Liver (tissue), 9 donors: ENCODE measurements around the gene AGAP2. TPM values are rescaled to one million over a fixed set of nuclear protein-coding genes. Genes with fewer than 3 reads are reported as not detected.

Experiments
- DNase-seq: peaks from one replicate; pipeline ENCODE4 v3.0.0-alpha.2; 2017; ENCODE audit warnings: low spot score
- H3K27ac ChIP-seq, 2 donors: one replicate each; pipeline ENCODE4 v1.7.0; 2013; ENCODE audit warnings: inconsistent platforms in 2 of 2, low read length in 2 of 2, control low read depth in 1 of 2, low read depth in 1 of 2, mild to moderate bottlenecking in 1 of 2
- H3K27me3 ChIP-seq, 4 donors: one replicate each; pipeline versions ENCODE4 v1.6.1 to v1.7.0; 2013; ENCODE audit warnings: low read length in 3 of 4, inconsistent platforms in 1 of 4, mild to moderate bottlenecking in 1 of 4, moderate library complexity in 1 of 4; ENCODE audit not compliant: control insufficient read depth in 4 of 4, insufficient read depth in 4 of 4
- H3K36me3 ChIP-seq, 4 donors: one replicate each; pipeline versions ENCODE4 v1.6.1 to v1.7.0; 2013; ENCODE audit warnings: low read length in 3 of 4, mild to moderate bottlenecking in 3 of 4, low read depth in 1 of 4, moderate library complexity in 1 of 4; ENCODE audit not compliant: control insufficient read depth in 4 of 4, insufficient read depth in 3 of 4
- H3K4me1 ChIP-seq, 4 donors: one replicate each; pipeline versions ENCODE4 v1.6.1 to v1.7.0; 2013; ENCODE audit warnings: low read length in 3 of 4, mild to moderate bottlenecking in 3 of 4, moderate library complexity in 1 of 4; ENCODE audit not compliant: control insufficient read depth in 4 of 4, insufficient read depth in 4 of 4
- H3K4me3 ChIP-seq, 3 donors: one replicate each; pipeline versions ENCODE4 v1.6.1 to v1.7.0; 2013; ENCODE audit warnings: low read length in 3 of 3, control low read depth in 1 of 3, low read depth in 1 of 3, mild to moderate bottlenecking in 1 of 3
- H3K9ac ChIP-seq, 2 donors: one replicate each; pipeline ENCODE4 v1.7.0; 2013; ENCODE audit warnings: low read length in 2 of 2, mild to moderate bottlenecking in 2 of 2, moderate library complexity in 2 of 2, control low read depth in 1 of 2, low read depth in 1 of 2
- H3K9me3 ChIP-seq, 4 donors: one replicate each; pipeline versions ENCODE4 v1.6.1 to v1.7.0; 2013; ENCODE audit warnings: low read length in 3 of 4; ENCODE audit not compliant: control insufficient read depth in 4 of 4
- EGR1 ChIP-seq, 2 donors: IDR thresholded peaks; 2 replicates each; pipeline ENCODE4 v1.6.1; 2016 to 2018; ENCODE audit warnings: antibody characterized with exemption in 2 of 2, low read depth in 2 of 2
- FOXA1 ChIP-seq: IDR thresholded peaks from 2 replicates; pipeline ENCODE4 v1.6.1; 2016; ENCODE audit warnings: antibody characterized with exemption
- FOXA2 ChIP-seq: IDR thresholded peaks from 2 replicates; pipeline ENCODE4 v1.6.1; 2016; ENCODE audit warnings: antibody characterized with exemption
- GABPA ChIP-seq, 2 donors: IDR thresholded peaks in 1 of 2; conservative IDR thresholded peaks in 1 of 2; 2 replicates each; pipeline ENCODE4 v1.6.1; 2016; ENCODE audit warnings: antibody characterized with exemption in 2 of 2, mild to moderate bottlenecking in 1 of 2, moderate library complexity in 1 of 2
- HNF4G ChIP-seq: IDR thresholded peaks from 2 replicates; pipeline ENCODE4 v1.6.1; 2016; ENCODE audit warnings: antibody characterized with exemption
- NR2F2 ChIP-seq: IDR thresholded peaks from 2 replicates; pipeline ENCODE4 v1.6.1; 2016; ENCODE audit warnings: antibody characterized with exemption
- RXRA ChIP-seq, 2 donors: IDR thresholded peaks; 2 replicates each; pipeline ENCODE4 v1.6.1; 2017 to 2018; ENCODE audit warnings: antibody characterized with exemption in 2 of 2, mild to moderate bottlenecking in 1 of 2
- SP1 ChIP-seq: IDR thresholded peaks from 2 replicates; pipeline ENCODE4 v1.6.1; 2018; ENCODE audit warnings: antibody characterized with exemption, mild to moderate bottlenecking
- TAF1 ChIP-seq: conservative IDR thresholded peaks from 2 replicates; pipeline ENCODE4 v1.6.1; 2016; ENCODE audit warnings: antibody characterized with exemption, mild to moderate bottlenecking
- YY1 ChIP-seq: IDR thresholded peaks from 2 replicates; pipeline ENCODE4 v1.6.1; 2016; ENCODE audit warnings: antibody characterized with exemption, mild to moderate bottlenecking
- WGBS: extraction: QIAGEN DNeasy Blood & Tissue Kit; methylation state at CpG from one replicate; pipeline ENCODE4 v1.1.7; 2013; 5-methylcytosine and 5-hydroxymethylcytosine counted together
- polyA plus RNA-seq, 2 donors: library from polyadenylated mRNA; stranded (reverse) in 1 of 2; unstranded in 1 of 2; fragments of 200-250 nt in 1 of 2; fragments of >200 nt in 1 of 2; fragmentation: Nextera tagmentation in 1 of 2; extraction: Ambion mirVana in 1 of 2; gene quantifications; one replicate each; pipeline versions ENCODE4 v1.2.1 to v1.2.3, GENCODE V29; 2013 to 2015
- total RNA-seq, 2 donors: library from RNA; depleted of rRNA; stranded (reverse); fragments of >200 nt; gene quantifications; one replicate each; pipeline ENCODE4 v1.2.3, GENCODE V29; 2014
- TF ChIP-seq, protein P1 (sequence below): IDR thresholded peaks from 2 replicates; pipeline ENCODE4 v1.6.1; 2016; ENCODE audit warnings: antibody characterized with exemption
- TF ChIP-seq, protein P2 (sequence below): fragments of 150-350 bp; IDR thresholded peaks from 2 replicates; pipeline ENCODE4 v1.5.1; 2017; ENCODE audit warnings: improper control_type of control experiment, low read depth, low read length; ENCODE audit not compliant: missing input control
- TF ChIP-seq, protein P3 (sequence below): IDR thresholded peaks from 2 replicates; pipeline ENCODE4 v1.6.1; 2016; ENCODE audit warnings: antibody characterized with exemption, mild to moderate bottlenecking
- TF ChIP-seq, protein P4 (sequence below): IDR thresholded peaks from 2 replicates; pipeline ENCODE4 v1.6.1; 2016; ENCODE audit warnings: antibody characterized with exemption
- TF ChIP-seq, protein P5 (sequence below): IDR thresholded peaks from 2 replicates; pipeline ENCODE4 v1.6.1; 2016; ENCODE audit warnings: antibody characterized with exemption
- donor health status: healthy.
- donor health status: healthy.
- donor health status: healthy.
- donor health status: healthy.
- donor health status: healthy.

AGAP2 gene
- total and polyA plus RNA-seq, 4 donors: 0.18 to 1.7 (median 0.64) TPM

DNA sequence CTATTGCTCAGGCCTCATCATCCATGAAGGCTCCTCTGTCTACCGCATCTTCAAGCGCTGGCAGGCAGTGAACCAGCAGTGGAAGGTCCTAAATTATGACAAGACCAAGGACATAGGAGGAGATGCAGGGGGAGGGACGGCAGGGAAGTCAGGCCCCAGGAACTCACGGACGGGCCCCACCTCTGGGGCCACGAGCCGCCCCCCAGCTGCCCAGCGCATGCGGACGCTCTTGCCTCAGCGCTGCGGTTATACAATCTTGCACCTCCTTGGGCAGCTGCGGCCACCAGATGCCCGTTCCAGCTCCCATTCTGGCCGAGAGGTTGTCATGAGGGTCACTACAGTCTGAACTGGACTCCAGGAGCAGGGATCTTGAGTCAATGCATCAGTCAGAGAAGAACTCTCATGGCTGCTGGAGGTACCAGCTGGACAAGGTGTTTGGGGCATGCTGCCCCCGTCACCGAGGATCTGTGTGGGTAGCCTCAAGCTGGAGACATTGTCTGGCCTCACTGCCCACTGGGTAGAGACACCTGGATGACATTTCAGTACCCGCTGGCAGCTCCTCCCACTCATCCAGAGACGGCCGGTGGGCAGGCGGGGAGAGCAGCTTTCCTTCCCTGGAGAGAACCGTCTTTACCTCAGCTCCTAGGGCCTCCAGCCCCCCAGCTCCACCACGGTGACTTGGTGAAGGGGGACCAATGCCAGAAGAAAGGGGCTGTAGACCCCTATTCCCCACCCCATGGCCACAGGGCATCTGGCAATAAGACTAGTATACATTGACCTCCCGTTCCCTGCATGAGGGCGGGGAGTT lies 20.2 kb upstream of the AGAP2 start:
- TF ChIP-seq EGR1 (IDR thresholded peaks at IDR 0.05; ENCODE audit: low read depth in 2 of 2) (no peak), HNF4G (no peak), GABPA (IDR thresholded peaks at IDR 0.05 in 1 of 2, conservative IDR thresholded peaks at IDR 0.05 in 1 of 2) (no peak), YY1 (no peak), FOXA1 (no peak), FOXA2 (no peak), NR2F2 (no peak), TAF1 (no peak), RXRA (IDR thresholded peaks at IDR 0.05) (no peak), SP1 (no peak)
- TF ChIP-seq, protein P1, sequence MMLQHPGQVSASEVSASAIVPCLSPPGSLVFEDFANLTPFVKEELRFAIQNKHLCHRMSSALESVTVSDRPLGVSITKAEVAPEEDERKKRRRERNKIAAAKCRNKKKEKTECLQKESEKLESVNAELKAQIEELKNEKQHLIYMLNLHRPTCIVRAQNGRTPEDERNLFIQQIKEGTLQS: no peak
- TF ChIP-seq, protein P2, sequence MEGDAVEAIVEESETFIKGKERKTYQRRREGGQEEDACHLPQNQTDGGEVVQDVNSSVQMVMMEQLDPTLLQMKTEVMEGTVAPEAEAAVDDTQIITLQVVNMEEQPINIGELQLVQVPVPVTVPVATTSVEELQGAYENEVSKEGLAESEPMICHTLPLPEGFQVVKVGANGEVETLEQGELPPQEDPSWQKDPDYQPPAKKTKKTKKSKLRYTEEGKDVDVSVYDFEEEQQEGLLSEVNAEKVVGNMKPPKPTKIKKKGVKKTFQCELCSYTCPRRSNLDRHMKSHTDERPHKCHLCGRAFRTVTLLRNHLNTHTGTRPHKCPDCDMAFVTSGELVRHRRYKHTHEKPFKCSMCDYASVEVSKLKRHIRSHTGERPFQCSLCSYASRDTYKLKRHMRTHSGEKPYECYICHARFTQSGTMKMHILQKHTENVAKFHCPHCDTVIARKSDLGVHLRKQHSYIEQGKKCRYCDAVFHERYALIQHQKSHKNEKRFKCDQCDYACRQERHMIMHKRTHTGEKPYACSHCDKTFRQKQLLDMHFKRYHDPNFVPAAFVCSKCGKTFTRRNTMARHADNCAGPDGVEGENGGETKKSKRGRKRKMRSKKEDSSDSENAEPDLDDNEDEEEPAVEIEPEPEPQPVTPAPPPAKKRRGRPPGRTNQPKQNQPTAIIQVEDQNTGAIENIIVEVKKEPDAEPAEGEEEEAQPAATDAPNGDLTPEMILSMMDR: no peak
- TF ChIP-seq, protein P3, sequence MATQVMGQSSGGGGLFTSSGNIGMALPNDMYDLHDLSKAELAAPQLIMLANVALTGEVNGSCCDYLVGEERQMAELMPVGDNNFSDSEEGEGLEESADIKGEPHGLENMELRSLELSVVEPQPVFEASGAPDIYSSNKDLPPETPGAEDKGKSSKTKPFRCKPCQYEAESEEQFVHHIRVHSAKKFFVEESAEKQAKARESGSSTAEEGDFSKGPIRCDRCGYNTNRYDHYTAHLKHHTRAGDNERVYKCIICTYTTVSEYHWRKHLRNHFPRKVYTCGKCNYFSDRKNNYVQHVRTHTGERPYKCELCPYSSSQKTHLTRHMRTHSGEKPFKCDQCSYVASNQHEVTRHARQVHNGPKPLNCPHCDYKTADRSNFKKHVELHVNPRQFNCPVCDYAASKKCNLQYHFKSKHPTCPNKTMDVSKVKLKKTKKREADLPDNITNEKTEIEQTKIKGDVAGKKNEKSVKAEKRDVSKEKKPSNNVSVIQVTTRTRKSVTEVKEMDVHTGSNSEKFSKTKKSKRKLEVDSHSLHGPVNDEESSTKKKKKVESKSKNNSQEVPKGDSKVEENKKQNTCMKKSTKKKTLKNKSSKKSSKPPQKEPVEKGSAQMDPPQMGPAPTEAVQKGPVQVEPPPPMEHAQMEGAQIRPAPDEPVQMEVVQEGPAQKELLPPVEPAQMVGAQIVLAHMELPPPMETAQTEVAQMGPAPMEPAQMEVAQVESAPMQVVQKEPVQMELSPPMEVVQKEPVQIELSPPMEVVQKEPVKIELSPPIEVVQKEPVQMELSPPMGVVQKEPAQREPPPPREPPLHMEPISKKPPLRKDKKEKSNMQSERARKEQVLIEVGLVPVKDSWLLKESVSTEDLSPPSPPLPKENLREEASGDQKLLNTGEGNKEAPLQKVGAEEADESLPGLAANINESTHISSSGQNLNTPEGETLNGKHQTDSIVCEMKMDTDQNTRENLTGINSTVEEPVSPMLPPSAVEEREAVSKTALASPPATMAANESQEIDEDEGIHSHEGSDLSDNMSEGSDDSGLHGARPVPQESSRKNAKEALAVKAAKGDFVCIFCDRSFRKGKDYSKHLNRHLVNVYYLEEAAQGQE: no peak
- TF ChIP-seq, protein P4, sequence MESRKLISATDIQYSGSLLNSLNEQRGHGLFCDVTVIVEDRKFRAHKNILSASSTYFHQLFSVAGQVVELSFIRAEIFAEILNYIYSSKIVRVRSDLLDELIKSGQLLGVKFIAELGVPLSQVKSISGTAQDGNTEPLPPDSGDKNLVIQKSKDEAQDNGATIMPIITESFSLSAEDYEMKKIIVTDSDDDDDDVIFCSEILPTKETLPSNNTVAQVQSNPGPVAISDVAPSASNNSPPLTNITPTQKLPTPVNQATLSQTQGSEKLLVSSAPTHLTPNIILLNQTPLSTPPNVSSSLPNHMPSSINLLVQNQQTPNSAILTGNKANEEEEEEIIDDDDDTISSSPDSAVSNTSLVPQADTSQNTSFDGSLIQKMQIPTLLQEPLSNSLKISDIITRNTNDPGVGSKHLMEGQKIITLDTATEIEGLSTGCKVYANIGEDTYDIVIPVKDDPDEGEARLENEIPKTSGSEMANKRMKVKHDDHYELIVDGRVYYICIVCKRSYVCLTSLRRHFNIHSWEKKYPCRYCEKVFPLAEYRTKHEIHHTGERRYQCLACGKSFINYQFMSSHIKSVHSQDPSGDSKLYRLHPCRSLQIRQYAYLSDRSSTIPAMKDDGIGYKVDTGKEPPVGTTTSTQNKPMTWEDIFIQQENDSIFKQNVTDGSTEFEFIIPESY: no peak
- TF ChIP-seq, protein P5, sequence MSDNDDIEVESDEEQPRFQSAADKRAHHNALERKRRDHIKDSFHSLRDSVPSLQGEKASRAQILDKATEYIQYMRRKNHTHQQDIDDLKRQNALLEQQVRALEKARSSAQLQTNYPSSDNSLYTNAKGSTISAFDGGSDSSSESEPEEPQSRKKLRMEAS: no peak
- WGBS: 95% methylated on average over 25 of the region's 25 CpGs

More for the DNA sequence above, 20.2 kb upstream of the AGAP2 start:
- Histone ChIP-seq H3K27me3 (peaks cover 0 to 2% (median 0%) of the 10 kb centered on the region in 4 donors), H3K9ac (no peak overlapping the region), H3K27ac (no peak overlapping the region), H3K9me3 (no peaks in the 10 kb centered on the region), H3K4me3 (no peak overlapping the region), H3K36me3 (peaks cover 0 to 7% (median 0%) of the 10 kb centered on the region in 4 donors), H3K4me1 (peaks cover 0 to 18% (median 10%) of the 10 kb centered on the region in 4 donors)
- no peak for DNase-seq
